ENCODE data around the gene GSTO2. TPM values are rescaled to one million over a fixed set of nuclear protein-coding genes. Genes with fewer than 3 reads are reported as not detected.

The GSTO2 gene
- total RNA-seq, 2 donors from 2014 or later: 0.28 to 1.4 TPM

DNA sequence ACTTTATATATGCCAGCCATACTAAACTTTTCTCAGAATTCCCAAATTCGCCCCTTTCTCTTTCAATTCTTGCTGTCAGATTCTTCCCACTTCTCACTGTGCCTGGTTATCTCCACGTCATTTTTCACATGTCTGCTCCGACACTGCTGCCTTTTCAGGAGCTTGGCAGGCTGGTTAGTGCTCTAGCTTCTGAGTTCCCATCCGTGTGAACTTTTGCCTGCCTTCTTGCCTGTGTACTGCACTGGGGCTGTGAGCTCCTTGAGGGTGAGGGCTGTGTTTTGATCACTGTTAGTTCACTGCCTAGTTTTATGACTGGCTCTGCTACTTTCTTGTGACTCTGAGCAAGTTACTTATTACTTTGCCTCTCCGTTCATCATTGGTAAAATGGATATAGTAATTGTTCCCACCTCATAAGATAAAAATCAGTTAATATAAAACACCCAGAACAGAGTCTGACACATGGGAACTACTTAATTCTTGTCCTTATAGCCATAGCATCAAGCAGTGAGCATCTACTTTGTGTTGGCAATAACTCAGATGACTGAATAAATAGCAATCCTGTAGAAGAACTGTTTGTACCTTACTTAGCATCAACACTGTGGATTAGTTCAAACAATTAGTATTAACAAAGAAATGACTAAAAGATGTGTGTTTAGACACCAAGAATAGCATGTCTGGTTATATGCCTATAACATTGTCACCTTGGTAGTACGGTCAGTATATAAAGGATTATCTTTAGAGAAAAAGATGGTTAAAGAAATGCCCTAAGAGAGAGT lies 8.8 kb upstream of the GSTO2 start:
- Mint-ChIP-seq H3K4me3 (peak overlapping the region; percentile 78), H3K36me3 (ENCODE audit: low read depth) (peaks cover 100% of the 10 kb centered on the region), H3K4me1 (peaks cover 54% of the 10 kb centered on the region), H3K27me3 (no peaks in the 10 kb centered on the region), H3K9me3 (no peaks in the 10 kb centered on the region), H3K27ac (peak overlapping the region; percentile 67)
- ATAC-seq (replicated peaks): peak; percentile 40

DNA sequence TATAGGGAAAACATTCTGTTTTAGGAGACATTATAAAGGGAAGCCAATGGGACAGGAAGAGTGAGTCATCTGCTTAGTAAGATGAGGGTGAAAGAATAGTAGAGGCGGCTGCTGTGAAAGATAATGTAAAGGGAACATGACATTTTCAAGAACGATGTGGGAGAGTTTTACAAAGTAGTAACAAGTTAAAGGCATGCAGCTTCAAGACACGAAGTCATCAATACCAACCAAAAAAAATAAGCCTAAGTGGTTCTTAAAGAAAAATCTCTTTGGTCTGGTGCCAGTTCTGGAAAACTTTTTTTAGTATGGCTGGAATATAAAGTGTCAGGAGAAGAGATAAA lies 8.2 kb upstream of the GSTO2 start:
- H3K36me3 Mint-ChIP-seq (ENCODE audit: low read depth): peaks cover 100% of the 10 kb centered on the region
- no peaks in the 10 kb centered on the region for H3K27me3 Mint-ChIP-seq
- H3K9me3 Mint-ChIP-seq: no peaks in the 10 kb centered on the region
- peak overlapping the region; percentile 78 for H3K4me3 Mint-ChIP-seq
- peaks cover 56% of the 10 kb centered on the region for H3K4me1 Mint-ChIP-seq
- ATAC-seq (replicated peaks): peak; percentile 89
- H3K27ac Mint-ChIP-seq: peak overlapping the region; percentile 67

DNA sequence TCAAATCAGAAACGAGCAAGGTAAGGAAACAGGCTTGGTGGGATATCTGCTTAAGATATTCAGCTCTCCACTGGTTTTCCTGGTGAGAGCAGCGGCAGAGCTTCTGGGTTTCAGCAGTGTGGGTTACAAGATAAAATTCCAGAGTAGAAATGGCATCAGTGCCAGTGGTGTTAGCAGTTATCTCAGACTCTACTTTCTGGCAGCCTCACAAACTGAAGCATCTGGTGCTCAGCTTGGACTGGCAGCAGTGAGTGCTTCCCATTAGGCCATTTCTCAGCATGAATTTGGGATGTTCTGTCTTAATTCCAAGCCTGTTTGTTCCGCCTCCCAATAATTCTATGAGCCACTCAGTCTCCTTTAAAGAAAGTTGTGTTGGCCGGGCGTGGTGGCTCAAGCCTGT lies 6.9 kb upstream of the GSTO2 start:
- H3K4me3 Mint-ChIP-seq: peak overlapping the region; percentile 78
- H3K27ac Mint-ChIP-seq: no peak overlapping the region

DNA sequence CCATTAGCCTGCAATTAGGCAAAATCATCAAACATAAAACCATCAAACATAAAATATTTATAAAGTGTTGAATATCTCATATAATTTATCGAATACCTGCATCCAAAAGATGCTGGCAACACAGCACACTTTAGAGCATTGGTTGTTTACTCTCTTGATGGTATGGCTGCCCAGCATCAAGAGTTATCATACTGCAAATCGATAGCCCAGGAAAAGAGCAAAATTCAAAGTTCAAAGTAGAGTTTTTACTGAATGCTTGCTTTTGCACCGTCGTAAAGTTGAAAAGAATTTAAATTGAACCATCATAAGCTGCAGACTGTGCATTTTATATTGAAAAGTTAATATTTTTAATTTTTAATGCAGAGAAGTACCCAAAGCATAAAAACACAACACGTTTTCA lies 4.2 kb upstream of the GSTO2 start:
- H3K9me3 Mint-ChIP-seq: no peaks in the 10 kb centered on the region
- H3K4me1 Mint-ChIP-seq: peaks cover 44% of the 10 kb centered on the region
- H3K36me3 Mint-ChIP-seq (ENCODE audit: low read depth): peaks cover 93% of the 10 kb centered on the region
- H3K27ac Mint-ChIP-seq: no peak overlapping the region
- ATAC-seq (replicated peaks): no peak
- H3K27me3 Mint-ChIP-seq: no peaks in the 10 kb centered on the region
- peak overlapping the region; percentile 80 for H3K4me3 Mint-ChIP-seq

More for the DNA sequence above, 6.9 kb upstream of the GSTO2 start:
- no peaks in the 10 kb centered on the region for H3K27me3 Mint-ChIP-seq
- H3K4me1 Mint-ChIP-seq: peaks cover 55% of the 10 kb centered on the region
- H3K36me3 Mint-ChIP-seq (ENCODE audit: low read depth): peaks cover 100% of the 10 kb centered on the region
- no peaks in the 10 kb centered on the region for H3K9me3 Mint-ChIP-seq
- ATAC-seq (replicated peaks): no peak

DNA sequence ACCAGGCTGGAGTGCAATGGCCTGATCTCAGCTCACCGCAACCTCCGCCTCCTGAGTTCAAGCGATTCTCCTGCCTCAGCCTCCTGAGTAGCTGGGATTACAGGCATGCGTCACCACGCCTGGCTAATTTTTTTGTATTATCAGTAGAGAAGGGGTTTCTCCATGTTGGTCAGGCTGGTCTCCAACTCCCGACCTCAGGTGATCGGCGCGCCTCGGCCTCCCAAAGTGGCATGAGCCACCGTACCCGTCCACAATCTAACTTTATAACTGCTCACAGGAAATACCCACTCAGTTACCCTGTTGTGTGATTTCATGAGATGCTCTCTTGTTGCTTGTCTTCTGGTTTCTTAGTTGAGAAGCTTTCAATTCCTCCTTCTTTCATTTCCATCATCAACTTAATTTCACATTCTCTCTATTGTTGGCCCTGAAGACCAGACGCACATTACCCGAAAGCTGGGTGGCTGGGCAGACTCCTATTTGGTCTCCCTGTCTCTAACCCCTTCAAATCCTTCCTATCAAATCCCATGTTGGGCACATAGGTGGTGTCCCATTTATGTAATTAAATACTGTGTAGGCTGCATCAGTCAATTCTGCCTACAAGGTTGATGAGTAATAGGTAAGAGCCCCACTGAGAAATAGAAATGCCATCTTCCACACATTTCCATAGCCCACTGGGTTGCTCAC lies 1.1 kb upstream of the GSTO2 start:
- ATAC-seq (replicated peaks): peak; percentile 63

DNA sequence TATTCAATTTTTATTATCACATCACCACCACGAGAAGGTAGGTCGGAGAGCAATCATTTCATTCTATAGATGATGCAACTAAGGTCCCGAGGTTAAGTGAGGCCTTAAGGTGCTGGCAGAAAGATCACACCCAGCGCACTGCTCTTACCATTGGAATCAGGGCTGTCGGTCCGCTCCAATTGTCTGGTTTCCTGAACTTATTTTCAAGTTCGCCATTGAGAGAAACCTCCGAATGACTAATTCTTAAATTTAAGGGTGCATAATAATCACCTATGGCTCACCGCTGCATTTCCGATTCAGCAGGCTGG lies 625 bp upstream of the GSTO2 start:
- peak overlapping the region; percentile 94 for H3K27ac Mint-ChIP-seq
- peak overlapping the region; percentile 80 for H3K4me3 Mint-ChIP-seq
- ATAC-seq (replicated peaks): peak; percentile 63
- peaks cover 57% of the 10 kb centered on the region for H3K36me3 Mint-ChIP-seq (ENCODE audit: low read depth)
- H3K4me1 Mint-ChIP-seq: peaks cover 27% of the 10 kb centered on the region
- H3K27me3 Mint-ChIP-seq: no peaks in the 10 kb centered on the region
- H3K9me3 Mint-ChIP-seq: no peaks in the 10 kb centered on the region

More for the DNA sequence above, 1.1 kb upstream of the GSTO2 start:
- no peaks in the 10 kb centered on the region for H3K27me3 Mint-ChIP-seq
- no peaks in the 10 kb centered on the region for H3K9me3 Mint-ChIP-seq
- H3K4me1 Mint-ChIP-seq: peaks cover 27% of the 10 kb centered on the region
- peaks cover 62% of the 10 kb centered on the region for H3K36me3 Mint-ChIP-seq (ENCODE audit: low read depth)
- peak overlapping the region; percentile 80 for H3K4me3 Mint-ChIP-seq
- peak overlapping the region; percentile 94 for H3K27ac Mint-ChIP-seq

DNA sequence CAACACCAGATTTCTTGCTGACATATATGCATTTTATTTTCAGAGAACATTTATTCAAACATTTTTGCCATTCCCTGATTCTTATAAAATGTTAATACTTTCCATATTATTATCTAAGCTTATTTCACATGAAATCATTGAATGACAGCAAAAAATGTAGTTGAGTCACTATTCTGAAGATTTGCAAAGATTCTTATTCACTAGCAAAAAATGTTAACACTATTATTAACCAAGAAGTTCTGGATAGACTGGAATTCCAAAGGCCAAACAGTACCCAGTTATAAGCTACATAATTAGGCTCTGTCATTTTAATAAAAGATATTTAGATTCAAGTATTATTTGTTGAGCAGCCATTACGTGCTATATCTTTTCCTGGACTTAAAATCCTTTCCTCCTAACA lies 4.3 kb downstream of the GSTO2 start:
- Mint-ChIP-seq H3K27ac (no peak overlapping the region), H3K4me1 (no peaks in the 10 kb centered on the region)
- ATAC-seq (replicated peaks): no peak

DNA sequence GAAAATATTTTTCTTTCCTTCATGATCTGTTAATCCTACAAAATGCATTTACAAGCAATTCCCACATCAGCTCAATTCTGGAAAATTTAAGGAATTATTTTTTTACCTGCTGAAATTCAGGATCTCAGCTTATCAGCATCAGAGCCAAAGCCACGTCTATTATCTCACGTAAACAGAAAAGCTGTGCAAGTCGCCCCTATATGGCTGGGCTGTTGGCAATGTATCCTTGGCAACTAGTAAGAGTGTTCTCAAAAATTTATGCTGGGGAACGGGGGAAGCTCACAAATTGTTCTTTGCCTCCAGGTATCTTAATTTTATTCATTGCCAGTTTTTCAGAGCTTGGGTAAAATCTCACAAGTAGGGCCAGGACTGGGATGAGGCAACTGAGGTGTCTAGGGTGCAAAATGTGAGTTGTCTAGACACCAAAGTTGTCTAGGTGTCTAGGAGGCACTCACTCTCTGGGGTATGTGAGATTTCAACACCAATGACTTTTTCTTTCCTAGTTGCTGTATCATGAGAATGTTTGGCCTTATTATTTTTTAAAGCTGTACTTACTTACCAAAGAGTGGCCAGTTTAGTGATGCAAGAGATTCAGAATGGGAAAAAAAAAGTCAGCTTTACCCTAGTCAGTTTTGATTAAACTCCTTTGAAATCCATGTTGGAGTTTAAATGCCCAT lies 5.1 kb downstream of the GSTO2 start:
- H3K36me3 Mint-ChIP-seq (ENCODE audit: low read depth): peaks cover under 1% of the 10 kb centered on the region
- H3K4me3 Mint-ChIP-seq: peak overlapping the region; percentile 40
- H3K27me3 Mint-ChIP-seq: peaks cover 8% of the 10 kb centered on the region
- H3K27ac Mint-ChIP-seq: no peak overlapping the region
- no peaks in the 10 kb centered on the region for H3K9me3 Mint-ChIP-seq
- no peaks in the 10 kb centered on the region for H3K4me1 Mint-ChIP-seq
- no peak for ATAC-seq (replicated peaks)

More for the DNA sequence above, 4.3 kb downstream of the GSTO2 start:
- no peaks in the 10 kb centered on the region for H3K9me3 Mint-ChIP-seq
- H3K27me3 Mint-ChIP-seq: peaks cover 5% of the 10 kb centered on the region
- no peak overlapping the region for H3K4me3 Mint-ChIP-seq
- H3K36me3 Mint-ChIP-seq (ENCODE audit: low read depth): peaks cover 8% of the 10 kb centered on the region

DNA sequence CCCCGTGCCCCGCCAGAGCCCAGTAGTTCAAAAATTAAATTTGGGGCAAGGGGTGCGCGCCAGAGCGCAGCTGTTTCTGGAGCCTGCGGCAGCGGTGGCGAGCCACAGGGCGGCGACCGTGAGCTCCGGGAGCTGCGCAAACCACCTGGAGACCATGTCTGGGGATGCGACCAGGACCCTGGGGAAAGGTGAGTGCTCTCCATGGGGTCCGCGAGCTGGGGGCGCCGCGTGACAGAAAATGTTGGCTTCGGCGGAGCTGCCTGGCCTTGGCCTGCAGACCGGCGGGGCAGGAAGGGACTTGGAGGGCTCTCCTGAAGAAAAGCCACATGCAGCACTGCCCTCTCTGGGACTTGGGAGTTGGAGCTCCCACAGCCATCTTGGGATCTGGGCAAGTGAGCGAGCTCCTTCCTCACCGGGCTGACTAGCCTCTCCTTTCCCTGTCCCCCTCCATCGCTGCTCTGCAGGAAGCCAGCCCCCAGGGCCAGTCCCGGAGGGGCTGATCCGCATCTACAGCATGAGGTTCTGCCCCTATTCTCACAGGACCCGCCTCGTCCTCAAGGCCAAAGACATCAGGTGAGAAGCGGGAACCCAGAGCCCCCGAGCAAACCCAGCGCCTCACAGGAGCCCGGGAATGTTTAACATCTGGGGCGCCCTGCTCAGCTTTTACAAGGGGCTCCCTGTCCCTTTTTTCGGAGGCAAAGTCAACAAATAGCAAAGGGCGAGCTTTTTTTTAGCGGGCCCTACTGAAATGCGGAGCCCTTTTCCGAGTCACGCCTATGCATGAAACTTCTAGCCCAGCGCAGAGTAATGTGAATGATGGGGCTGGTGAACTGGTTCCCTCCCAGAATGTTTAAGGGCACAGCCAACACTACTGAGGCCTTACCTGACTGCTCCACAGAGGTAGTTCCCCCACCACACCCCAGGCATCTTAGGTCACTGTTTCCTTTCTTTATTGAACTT lies 6.1 kb downstream of the GSTO2 start:
- H3K4me3 Mint-ChIP-seq: peak overlapping the region; percentile 40
- no peaks in the 10 kb centered on the region for H3K9me3 Mint-ChIP-seq
- H3K4me1 Mint-ChIP-seq: no peaks in the 10 kb centered on the region
- peaks cover 8% of the 10 kb centered on the region for H3K27me3 Mint-ChIP-seq
- H3K36me3 Mint-ChIP-seq (ENCODE audit: low read depth): no peaks in the 10 kb centered on the region
- ATAC-seq (replicated peaks): peak; percentile 85
- H3K27ac Mint-ChIP-seq: no peak overlapping the region

DNA sequence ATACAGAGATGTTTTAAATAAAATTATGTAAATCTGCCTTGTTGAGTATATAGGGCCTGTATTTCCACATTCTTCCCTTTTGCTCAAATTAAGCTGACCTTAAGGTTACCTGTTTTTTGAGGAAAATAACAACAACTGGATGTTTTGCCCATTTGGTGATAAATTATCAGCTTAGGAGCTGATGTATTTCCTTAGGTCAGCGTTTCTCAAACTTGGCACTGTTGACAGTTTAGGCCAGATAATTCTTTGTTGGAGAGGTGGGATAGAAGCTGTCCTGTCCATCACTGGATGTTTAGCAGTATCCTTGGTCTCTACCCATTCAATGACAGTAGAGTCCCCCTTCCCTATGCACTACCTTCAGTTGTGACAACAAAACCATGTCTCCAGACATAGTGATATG lies 7.2 kb downstream of the GSTO2 start:
- peaks cover 8% of the 10 kb centered on the region for H3K27me3 Mint-ChIP-seq
- no peaks in the 10 kb centered on the region for H3K9me3 Mint-ChIP-seq
- H3K36me3 Mint-ChIP-seq (ENCODE audit: low read depth): no peaks in the 10 kb centered on the region
- ATAC-seq (replicated peaks): no peak
- no peak overlapping the region for H3K4me3 Mint-ChIP-seq
- H3K4me1 Mint-ChIP-seq: no peaks in the 10 kb centered on the region
- no peak overlapping the region for H3K27ac Mint-ChIP-seq

DNA sequence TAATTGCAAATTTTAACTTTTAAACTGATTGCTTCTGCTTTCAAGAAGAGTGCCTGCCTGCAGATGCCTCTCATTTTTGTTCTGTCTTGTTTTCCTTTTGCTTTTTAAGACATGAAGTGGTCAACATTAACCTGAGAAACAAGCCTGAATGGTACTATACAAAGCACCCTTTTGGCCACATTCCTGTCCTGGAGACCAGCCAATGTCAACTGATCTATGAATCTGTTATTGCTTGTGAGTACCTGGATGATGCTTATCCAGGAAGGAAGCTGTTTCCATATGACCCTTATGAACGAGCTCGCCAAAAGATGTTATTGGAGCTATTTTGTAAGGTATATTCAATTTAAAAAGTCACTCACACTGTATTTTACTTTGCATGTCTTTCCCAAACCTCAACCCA lies 8.8 kb downstream of the GSTO2 start:
- H3K36me3 Mint-ChIP-seq (ENCODE audit: low read depth): no peaks in the 10 kb centered on the region
- H3K27me3 Mint-ChIP-seq: peaks cover 8% of the 10 kb centered on the region
- no peak for ATAC-seq (replicated peaks)
- no peaks in the 10 kb centered on the region for H3K9me3 Mint-ChIP-seq
- H3K4me1 Mint-ChIP-seq: no peaks in the 10 kb centered on the region
- no peak overlapping the region for H3K4me3 Mint-ChIP-seq
- no peak overlapping the region for H3K27ac Mint-ChIP-seq

DNA sequence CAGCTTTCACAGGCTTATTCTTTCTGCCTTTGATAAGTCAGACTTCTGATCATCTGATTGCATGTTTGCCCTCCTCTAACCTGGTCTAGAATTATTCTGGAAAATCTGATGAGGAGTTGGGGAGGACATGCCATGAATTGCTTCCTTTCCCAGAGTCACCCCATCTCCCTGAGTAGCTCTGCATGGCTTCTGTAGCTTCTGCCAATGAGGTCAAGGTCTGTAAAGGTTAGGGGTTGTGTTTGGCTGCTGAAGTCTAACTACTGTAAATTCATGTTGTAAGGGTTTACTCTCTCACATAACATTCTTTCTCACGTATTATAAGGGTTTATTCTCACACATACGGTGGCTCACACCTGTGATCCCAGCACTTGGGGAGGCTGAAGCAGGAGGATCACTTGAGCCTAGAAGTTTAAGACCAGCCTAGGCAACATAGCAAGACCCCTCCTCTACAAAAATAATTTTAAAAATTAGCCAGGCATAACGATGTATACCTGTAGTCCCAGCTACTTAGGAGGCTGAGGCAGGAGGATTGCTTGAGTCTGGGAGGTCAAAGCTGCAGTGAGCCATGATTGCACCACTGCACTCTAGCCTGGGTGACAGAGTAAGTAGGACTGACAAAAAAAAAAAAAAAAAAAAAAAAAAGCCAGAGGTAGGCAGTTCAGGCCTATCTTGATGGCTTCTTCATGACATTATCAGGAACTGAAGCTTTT lies 10.7 kb downstream of the GSTO2 start:
- Mint-ChIP-seq H3K36me3 (ENCODE audit: low read depth) (no peaks in the 10 kb centered on the region), H3K27ac (no peak overlapping the region), H3K9me3 (no peaks in the 10 kb centered on the region), H3K27me3 (peaks cover 8% of the 10 kb centered on the region), H3K4me3 (no peak overlapping the region), H3K4me1 (no peaks in the 10 kb centered on the region)
- ATAC-seq (replicated peaks): no peak

DNA sequence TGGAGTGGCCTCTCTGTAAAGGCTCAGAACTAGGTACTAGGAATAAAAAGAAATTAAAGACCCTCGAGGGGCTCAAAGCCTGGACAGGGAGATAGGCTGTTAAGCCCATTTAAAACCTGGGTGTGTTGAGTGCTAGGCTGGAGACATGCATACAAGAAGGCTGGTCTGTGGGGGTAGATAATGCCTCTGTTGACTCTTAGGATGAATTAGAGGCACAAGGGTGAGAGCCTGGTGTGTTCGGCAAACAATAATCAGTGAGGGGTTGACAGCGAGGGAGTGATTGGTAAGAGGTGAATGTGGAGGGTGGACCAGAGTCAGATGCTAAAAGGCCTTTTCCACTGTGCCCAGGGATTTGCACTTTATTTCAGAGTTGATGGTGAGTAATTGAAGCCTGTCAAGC lies 12.7 kb downstream of the GSTO2 start:
- Mint-ChIP-seq H3K4me1 (no peaks in the 10 kb centered on the region), H3K4me3 (no peak overlapping the region), H3K27ac (no peak overlapping the region), H3K9me3 (no peaks in the 10 kb centered on the region), H3K36me3 (ENCODE audit: low read depth) (no peaks in the 10 kb centered on the region), H3K27me3 (peaks cover 4% of the 10 kb centered on the region)
- ATAC-seq (replicated peaks): no peak

DNA sequence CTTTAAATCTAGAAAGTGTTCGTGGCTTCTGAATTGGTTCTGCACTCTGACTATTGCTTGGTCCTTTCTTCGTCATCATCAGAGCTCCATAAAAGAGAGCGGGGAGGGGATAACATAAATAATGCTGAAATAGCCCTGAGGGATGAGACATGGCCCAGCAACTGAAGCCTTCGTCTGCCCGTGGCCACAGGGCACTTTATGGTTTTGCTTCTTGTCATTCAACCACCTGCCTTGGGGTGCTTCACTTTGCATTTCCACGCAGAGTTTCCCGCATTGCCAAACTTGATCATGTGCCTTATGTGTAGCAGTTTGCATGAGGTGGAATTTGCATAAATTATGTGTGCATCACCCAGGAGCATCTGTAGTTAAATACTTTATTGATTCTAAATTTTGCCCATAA lies 15.9 kb downstream of the GSTO2 start:
- Mint-ChIP-seq H3K36me3 (ENCODE audit: low read depth) (no peaks in the 10 kb centered on the region), H3K4me1 (no peaks in the 10 kb centered on the region), H3K27ac (no peak overlapping the region), H3K4me3 (no peak overlapping the region), H3K9me3 (no peaks in the 10 kb centered on the region), H3K27me3 (peaks cover 8% of the 10 kb centered on the region)
- no peak for ATAC-seq (replicated peaks)

All from activated T-helper 17 cell treated with anti-CD3 and anti-CD28 coated beads, Interleukin-2, amount 50 U/mL, for 72 hours (primary cell).